Activated CD8-positive, alpha-beta memory T cell treated with anti-CD3 and anti-CD28 coated beads, Interleukin-2, amount 10 ng/mL, durations not matched to agents 7 days and 5 days (primary cell): Measurements from ENCODE around the gene CPEB4. TPM values are rescaled to one million over a fixed set of nuclear protein-coding genes. Genes with fewer than 3 reads are reported as not detected.
A peak's percentile ranks its signal among the peaks of the same experiment; 100 is the strongest.

Source experiments
- ATAC-seq: fragments of 150-1000 bp; cut with Tn5 transposase; one replicate; pipeline ENCODE4 v1.10.0; 2021; ENCODE audit warnings: moderate library complexity
- CTCF ChIA-PET: fragments of 350-600 bp; sonication (Branson Sonifier 250); formaldehyde crosslinking; loops from one replicate; lab custom pipeline; 2021; ENCODE audit warnings: antibody characterized with exemption; lab: Charles Lee
- DNase-seq: peaks from one replicate; pipeline ENCODE4 v3.0.0-alpha.2; 2020
- H3K27ac Mint-ChIP-seq: one replicate; pipeline ENCODE4 v1.8.0; 2021; ENCODE audit warnings: mild to moderate bottlenecking, mixed read lengths
- H3K27me3 Mint-ChIP-seq: one replicate; pipeline ENCODE4 v1.8.0; 2021; ENCODE audit warnings: mixed read lengths
- H3K36me3 Mint-ChIP-seq: one replicate; pipeline ENCODE4 v1.8.0; 2021; ENCODE audit warnings: mild to moderate bottlenecking, mixed read lengths
- H3K4me1 Mint-ChIP-seq: one replicate; pipeline ENCODE4 v1.8.0; 2021; ENCODE audit warnings: mixed read lengths
- H3K4me3 Mint-ChIP-seq: one replicate; pipeline ENCODE4 v1.8.0; 2021; ENCODE audit warnings: mild to moderate bottlenecking, moderate library complexity, mixed read lengths
- H3K9me3 Mint-ChIP-seq: one replicate; pipeline ENCODE4 v1.8.0; 2022; ENCODE audit warnings: low read depth, mixed read lengths
- total RNA-seq, 2 experiments: library from RNA; stranded (reverse); gene quantifications; one replicate each; pipeline ENCODE4 v1.2.3, GENCODE V29; 2021

CPEB4 gene
- total RNA-seq, 2 experiments from 2014 or later = 12.5 to 15.8 TPM

DNA sequence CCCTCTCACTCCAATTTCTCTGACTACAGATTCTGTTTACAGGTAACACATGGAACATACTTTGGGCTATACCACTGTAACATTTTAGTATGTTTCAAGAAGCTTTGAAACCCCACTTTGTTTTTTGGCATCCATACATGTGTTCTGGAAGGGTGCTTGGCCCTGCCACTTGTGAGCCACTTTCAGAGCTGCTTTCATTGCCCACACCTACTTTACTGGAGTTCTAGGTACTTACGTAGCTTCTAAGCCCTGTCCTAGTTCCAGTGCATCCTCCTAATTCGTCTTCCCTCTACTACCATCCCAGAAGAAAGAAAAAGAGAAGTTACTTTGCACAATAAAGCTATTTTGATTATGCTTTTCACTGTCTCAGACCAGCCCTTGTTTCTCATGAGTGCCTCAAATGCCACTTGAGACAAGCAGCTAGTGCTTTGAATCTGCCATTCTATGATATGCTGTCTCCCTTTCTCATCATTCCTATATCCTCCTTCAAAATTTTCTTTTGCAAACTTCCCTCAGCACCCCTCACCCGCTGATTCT is 74.4 kb downstream of the CPEB4 start:
- no peak overlapping the region for H3K4me3 Mint-ChIP-seq
- no peak overlapping the region for H3K27ac Mint-ChIP-seq
- CTCF ChIA-PET = interaction anchor here (1.7 to 3.0 kb wide), 2 partner anchors 11 to 37 kb away, joined by 3 to 14 read pairs; no protein-coding TSS in a partner anchor
- no peaks in the 10 kb centered on the region for H3K4me1 Mint-ChIP-seq
- H3K9me3 Mint-ChIP-seq = no peaks in the 10 kb centered on the region
- H3K27me3 Mint-ChIP-seq = no peaks in the 10 kb centered on the region
- H3K36me3 Mint-ChIP-seq = no peaks in the 10 kb centered on the region
- DNase-seq = no peak
- ATAC-seq = no peak

DNA sequence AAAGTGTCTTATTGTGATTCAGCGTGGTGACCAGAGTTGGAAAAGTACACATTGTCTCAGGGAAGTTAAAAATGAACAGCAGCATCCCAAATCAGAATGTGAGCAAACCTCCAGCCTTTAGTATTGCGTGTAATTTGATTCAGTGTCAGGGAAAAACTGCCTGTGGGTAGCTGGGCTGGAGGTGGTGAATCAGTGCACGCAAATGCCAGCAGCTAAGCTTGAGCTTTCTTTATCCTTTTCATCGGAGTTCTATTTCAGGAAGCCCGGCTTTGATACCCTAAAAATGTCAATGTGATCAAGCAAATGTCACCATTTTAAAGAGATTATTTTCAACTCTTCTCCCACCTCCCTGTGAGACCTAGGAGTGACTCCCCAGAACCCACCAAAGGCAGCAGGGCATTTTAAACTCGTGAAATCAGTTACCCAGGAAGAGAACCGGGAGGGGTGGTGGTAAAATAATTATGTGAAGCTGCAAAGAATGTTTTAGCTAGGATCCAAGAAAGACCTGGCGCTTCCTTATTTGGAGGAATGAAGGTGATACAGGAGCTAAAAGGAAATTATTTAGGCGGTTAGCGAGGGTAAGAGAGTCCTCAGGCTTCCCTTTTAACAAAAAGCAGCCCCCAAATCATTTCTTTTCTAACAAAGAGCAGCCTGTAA is 75.2 kb downstream of the CPEB4 start:
- CTCF ChIA-PET = interaction anchor here (1.7 to 3.0 kb wide), 2 partner anchors 10 to 38 kb away, joined by 3 to 14 read pairs; no protein-coding TSS in a partner anchor
- Mint-ChIP-seq H3K27me3 (no peaks in the 10 kb centered on the region), H3K9me3 (no peaks in the 10 kb centered on the region), H3K4me1 (no peaks in the 10 kb centered on the region), H3K36me3 (no peaks in the 10 kb centered on the region), H3K4me3 (no peak overlapping the region), H3K27ac (no peak overlapping the region)
- ATAC-seq = no peak
- DNase-seq = no peak

DNA sequence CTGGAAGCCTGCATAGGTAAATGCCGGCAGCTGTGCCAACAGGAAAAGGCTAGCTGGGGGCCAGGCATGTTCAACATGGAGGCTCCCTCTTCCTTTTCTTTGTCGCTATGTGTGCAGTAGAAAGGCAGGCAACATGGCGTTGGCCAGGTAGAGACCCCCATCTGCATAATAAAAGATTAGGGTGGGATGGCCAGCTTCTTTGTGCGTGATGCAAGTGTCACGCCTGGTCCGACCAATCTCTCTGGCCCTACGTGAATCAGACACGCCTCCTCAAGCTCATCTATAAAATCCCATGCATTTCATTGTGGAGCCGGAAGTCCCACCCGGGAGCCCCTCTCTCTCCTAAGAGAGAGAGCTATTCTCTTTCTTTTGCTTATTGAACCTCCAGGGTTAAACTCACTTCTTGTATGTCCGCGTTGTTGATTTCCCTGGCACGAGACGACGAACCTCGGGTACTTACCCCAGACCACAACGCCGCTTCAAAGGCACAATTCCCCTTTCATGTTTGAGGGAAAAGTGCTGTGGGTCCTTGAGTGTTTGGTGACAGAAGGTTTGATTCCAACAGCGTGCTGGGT is 75.8 kb downstream of the CPEB4 start:
- H3K27ac Mint-ChIP-seq = no peak overlapping the region
- H3K9me3 Mint-ChIP-seq = no peaks in the 10 kb centered on the region
- H3K36me3 Mint-ChIP-seq = no peaks in the 10 kb centered on the region
- H3K27me3 Mint-ChIP-seq = no peaks in the 10 kb centered on the region
- DNase-seq (no peak), ATAC-seq (no peak)
- CTCF ChIA-PET = interaction anchor here (1.7 to 3.0 kb wide), 2 partner anchors 9 to 39 kb away, joined by 3 to 14 read pairs; no protein-coding TSS in a partner anchor
- no peaks in the 10 kb centered on the region for H3K4me1 Mint-ChIP-seq
- no peak overlapping the region for H3K4me3 Mint-ChIP-seq

DNA sequence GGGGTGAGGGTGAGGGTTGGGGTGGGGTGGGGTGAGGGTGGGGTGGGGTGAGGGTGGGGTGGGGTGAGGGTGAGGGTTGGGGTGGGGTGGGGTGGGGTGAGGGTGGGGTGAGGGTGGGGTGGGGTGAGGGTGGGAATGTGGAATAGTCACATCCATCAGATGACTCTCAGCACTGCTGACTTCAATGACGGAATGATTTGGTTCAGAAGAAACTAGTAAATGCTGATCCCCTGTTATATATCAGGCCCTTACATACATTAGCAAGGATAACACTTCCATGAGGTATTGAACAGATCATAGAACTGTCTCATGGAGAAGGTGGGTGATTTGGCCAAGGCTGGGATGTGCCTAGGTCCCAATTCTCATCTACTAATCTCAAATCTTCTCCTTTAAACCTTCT is 76.4 kb downstream of the CPEB4 start:
- H3K4me3 Mint-ChIP-seq = no peak overlapping the region
- ATAC-seq = no peak
- CTCF ChIA-PET = interaction anchor here (3.0 kb wide), 1 partner anchor 9 kb away, joined by 14 read pairs; no protein-coding TSS in a partner anchor
- no peak overlapping the region for H3K27ac Mint-ChIP-seq
- no peaks in the 10 kb centered on the region for H3K36me3 Mint-ChIP-seq
- no peaks in the 10 kb centered on the region for H3K4me1 Mint-ChIP-seq
- no peaks in the 10 kb centered on the region for H3K27me3 Mint-ChIP-seq
- no peak for DNase-seq
- H3K9me3 Mint-ChIP-seq = no peaks in the 10 kb centered on the region

DNA sequence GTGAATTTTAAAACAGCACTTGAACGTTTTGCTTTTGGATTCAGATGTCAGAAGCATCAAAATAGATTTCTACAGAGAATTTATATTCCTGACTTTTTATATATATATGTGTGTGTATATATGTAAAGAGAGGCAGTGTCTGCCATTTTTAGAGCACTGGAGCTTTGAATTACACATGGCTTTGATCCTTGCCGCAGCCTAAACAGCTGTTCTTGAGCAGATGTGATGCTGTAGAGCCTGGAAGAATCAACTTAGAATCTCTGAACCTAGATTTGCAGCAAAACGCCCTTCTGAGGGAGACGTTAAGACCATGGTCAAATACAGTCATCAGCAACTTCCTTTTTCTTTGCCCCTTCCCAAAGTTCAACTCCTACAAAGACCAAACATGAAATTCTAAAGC is 79.1 kb downstream of the CPEB4 start:
- Mint-ChIP-seq H3K27me3 (no peaks in the 10 kb centered on the region), H3K27ac (no peak overlapping the region), H3K4me3 (no peak overlapping the region), H3K36me3 (no peaks in the 10 kb centered on the region), H3K9me3 (no peaks in the 10 kb centered on the region), H3K4me1 (no peaks in the 10 kb centered on the region)
- DNase-seq (no peak), ATAC-seq (no peak)
- CTCF ChIA-PET = no interaction called here

DNA sequence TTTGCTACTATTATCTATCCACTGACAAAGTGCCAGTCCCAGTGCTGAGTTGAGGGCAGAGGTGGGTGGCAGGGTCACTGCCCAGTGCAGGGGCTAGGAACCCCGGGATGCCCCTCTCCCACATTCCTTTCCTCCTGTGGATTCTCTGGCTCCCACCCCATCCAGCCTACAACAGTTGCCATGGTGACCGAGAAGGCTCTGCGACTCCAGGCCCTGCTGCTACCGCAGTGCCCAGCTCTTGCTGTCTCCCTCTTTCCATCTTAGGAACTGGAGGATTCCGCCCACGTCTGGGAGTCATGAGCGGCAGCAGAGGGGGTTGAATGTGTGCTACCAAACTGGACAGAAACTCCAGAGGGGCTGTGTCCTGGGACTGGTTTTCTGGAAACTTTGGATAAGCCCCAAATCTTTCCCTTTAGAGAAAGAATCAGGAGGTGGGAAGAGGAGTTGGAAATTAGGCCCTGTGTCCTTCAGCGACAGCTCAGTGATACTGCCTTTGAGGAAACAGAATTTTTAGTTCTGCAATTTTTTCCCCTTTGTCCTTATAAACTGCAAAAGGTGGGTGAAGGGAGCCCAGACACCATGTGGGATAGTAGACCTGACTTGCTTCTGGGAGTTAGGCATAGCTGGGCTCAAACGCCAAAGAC is 80.1 kb downstream of the CPEB4 start:
- CTCF ChIA-PET = interaction anchor here (1.3 kb wide), 1 partner anchor 13 kb away, joined by 3 read pairs; no protein-coding TSS in a partner anchor
- H3K4me1 Mint-ChIP-seq = peaks cover 6% of the 10 kb centered on the region
- no peaks in the 10 kb centered on the region for H3K27me3 Mint-ChIP-seq
- H3K27ac Mint-ChIP-seq = no peak overlapping the region
- H3K4me3 Mint-ChIP-seq = no peak overlapping the region
- ATAC-seq (no peak), DNase-seq (no peak)
- no peaks in the 10 kb centered on the region for H3K9me3 Mint-ChIP-seq
- no peaks in the 10 kb centered on the region for H3K36me3 Mint-ChIP-seq

DNA sequence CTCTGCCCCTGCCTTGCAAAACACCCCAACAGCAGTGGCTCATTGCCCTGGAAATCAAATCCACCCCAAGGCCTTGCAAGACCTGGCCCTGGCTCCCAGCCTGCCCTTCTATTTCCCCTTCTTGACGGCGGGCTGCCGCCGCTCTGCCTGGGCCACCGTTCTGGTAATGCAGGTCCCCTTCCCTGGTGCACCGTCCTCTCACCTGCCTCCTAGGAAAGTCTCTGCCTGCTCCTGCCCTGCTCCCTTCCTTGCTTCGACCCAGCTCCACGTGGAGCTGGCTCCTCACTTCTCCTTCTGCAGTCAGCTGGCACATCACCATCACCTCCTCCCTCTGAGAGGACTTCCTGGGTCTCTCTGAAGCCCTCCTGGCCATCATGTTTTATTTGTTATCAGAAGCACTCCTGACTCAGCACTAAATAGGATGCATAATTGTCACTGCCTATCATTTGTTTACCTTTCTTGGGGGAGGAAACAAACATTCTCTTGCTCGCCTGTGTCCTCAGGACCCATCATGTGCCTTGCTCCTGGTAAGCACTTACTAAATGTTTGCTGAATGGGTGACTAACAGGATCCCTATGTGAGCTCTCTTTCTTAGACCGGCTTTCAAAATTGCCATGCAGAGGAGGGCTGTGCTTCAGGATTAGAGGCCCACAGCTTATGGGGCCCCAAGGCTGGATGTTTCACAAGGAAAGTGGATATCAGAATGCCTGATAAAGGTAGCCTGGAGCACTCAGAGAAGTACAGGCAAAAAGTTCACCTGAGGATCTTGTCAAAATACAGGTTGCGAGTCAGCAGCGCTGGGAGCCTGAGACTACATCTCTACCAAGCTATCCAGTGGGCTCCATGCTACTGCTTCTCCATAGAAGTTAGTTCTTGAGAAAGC is 81.3 kb downstream of the CPEB4 start:
- Mint-ChIP-seq H3K9me3 (no peaks in the 10 kb centered on the region), H3K4me3 (no peak overlapping the region), H3K27me3 (no peaks in the 10 kb centered on the region), H3K4me1 (peaks cover 9% of the 10 kb centered on the region), H3K36me3 (no peaks in the 10 kb centered on the region), H3K27ac (no peak overlapping the region)
- CTCF ChIA-PET = interaction anchor here (1.0 to 1.3 kb wide), 2 partner anchors 12 to 354 kb away, joined by 3 to 4 read pairs; no protein-coding TSS in a partner anchor
- ATAC-seq = no peak
- DNase-seq = no peak

DNA sequence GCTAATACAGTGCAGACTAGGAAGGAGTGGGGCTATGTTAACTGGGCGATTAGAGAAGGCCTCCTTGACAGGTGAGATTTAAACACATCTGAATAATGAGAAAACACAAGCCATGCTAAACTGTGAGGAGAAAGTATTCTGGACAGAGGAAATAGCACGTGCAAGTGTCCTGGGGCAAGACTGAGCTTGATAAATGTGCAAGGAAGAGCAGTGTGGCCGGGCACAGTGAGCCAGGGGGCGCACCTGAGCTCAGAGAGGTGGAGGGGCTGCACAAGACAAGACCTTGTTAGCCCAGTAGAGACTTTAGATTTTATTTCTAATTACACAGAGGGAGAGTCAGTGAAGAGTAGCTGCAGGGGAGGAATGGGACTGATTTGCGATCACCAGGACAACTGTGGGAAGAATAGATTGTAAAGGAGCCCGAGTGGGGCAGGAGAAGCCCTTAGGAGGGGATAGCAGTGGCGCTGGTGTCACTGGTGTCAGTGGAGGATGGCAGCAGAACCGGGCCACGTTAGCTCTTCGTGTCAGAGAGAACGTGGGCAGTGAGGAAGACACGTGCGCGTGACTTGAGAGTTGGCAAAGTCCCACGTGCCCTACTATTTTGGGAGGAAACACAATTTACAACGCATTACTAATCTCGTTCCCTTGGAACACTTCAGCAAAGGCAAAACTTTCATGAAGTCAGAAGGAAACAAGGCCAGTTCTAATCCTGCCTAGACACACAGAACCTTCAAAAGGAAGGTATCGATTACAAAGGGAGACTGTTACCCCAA is 82.9 kb downstream of the CPEB4 start:
- no peak overlapping the region for H3K27ac Mint-ChIP-seq
- H3K9me3 Mint-ChIP-seq = no peaks in the 10 kb centered on the region
- ATAC-seq (no peak), DNase-seq (no peak)
- H3K4me3 Mint-ChIP-seq = no peak overlapping the region
- H3K4me1 Mint-ChIP-seq = peaks cover 9% of the 10 kb centered on the region
- no peaks in the 10 kb centered on the region for H3K36me3 Mint-ChIP-seq
- H3K27me3 Mint-ChIP-seq = peaks cover 2% of the 10 kb centered on the region
- CTCF ChIA-PET = interaction anchor here (0.6 to 4.8 kb wide), 3 partner anchors 8 to 355 kb away, joined by 3 to 74 read pairs (median 14); partner anchors contain the start of gene BOD1

DNA sequence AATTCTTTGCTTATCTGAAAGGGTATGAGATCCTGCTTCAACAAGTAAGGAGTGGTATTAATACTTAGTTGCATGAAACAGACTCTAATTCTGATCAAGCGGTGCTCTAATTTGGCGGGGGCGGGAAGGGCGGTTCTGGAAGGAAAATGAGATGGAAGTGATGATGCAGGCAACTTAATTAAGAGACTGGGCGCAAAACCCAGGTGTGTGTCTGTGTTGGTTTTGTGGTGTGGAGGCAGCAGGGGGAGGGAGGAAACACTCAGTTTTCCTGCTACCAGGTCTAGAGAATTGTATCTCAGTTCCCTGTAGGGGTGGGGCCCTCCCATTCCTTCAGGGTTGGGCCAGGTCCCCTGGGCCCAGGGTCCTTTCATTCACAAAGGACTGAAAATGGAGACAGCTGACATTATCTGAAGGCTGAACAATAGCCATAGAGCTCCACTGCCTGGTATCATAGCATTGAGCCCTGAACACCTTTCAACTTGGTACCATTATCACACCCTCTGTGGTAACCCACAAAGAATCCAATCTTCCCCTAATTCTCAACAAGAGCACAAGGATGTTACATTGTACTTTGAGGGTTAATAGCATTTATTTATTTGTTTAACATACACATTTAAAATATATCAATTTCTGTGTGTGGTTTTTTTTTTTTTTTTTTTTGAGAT is 83.7 kb downstream of the CPEB4 start:
- Mint-ChIP-seq H3K4me3 (no peak overlapping the region), H3K4me1 (peaks cover 9% of the 10 kb centered on the region), H3K9me3 (no peaks in the 10 kb centered on the region), H3K27me3 (peaks cover 6% of the 10 kb centered on the region), H3K36me3 (no peaks in the 10 kb centered on the region), H3K27ac (no peak overlapping the region)
- ATAC-seq = no peak
- no peak for DNase-seq
- CTCF ChIA-PET = interaction anchor here (0.6 to 4.8 kb wide), 8 partner anchors 9 to 355 kb away, joined by 3 to 74 read pairs (median 7); partner anchors contain the start of gene BOD1

DNA sequence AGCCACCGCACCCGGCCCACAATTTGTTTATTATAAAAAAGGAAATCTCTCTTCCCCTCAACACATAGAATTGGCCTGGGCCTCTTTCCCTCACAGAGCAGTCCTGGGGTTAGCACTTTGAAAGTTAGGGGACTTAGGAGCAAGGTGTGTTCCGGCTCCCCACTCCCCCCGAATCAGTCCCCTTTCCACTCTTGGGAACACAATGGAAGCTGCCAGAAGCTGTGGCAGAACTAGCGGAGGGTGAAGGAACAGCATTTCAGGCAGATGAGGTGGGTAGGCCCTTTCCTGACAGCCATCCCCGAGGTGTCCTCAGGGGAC is 84.4 kb downstream of the CPEB4 start:
- Mint-ChIP-seq H3K36me3 (no peaks in the 10 kb centered on the region), H3K9me3 (no peaks in the 10 kb centered on the region), H3K4me3 (peak overlapping the region; percentile 55), H3K4me1 (peaks cover 9% of the 10 kb centered on the region), H3K27me3 (peaks cover 11% of the 10 kb centered on the region), H3K27ac (no peak overlapping the region)
- ATAC-seq (no peak), DNase-seq (no peak)
- CTCF ChIA-PET = interaction anchor here (0.9 to 4.8 kb wide), 28 partner anchors 9 to 399 kb away, joined by 3 to 74 read pairs (median 4); partner anchors contain the start of gene BOD1

DNA sequence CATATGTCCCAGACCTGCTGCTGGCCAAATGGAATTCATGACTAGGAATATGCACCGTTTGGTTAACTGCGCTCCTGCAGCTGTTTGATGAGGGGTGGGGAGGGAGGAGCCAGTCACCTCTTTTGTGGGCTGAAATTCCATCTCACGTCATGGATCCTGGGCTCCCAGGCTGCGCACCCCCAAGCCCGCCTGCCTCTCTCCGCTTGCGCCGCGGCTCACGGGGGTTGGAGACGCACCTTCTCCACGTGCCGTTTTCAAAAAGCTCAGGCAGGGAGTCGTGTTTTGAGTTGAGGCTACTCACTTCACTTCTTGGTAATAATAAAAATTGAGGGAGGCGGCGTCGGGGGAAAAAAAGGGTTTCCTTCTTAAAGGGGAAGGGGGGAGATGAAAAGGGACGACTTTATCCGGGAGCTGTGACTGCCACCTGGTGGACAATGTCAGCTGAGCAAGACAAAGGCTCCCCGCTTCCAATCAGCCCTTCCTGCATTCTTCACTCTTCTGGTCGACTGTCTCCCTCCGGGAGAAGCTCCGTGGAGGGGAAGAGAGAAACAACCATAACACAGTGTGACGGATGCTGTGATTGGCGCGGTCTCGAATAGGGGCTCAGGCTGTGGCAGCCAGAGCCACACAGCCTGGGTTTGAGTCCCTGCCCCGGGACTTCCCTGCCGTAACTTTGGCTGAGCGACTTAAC is 84.9 kb downstream of the CPEB4 start:
- CTCF ChIA-PET = interaction anchor here (0.8 to 4.8 kb wide), 32 partner anchors 9 to 399 kb away, joined by 3 to 74 read pairs (median 4); partner anchors contain the start of gene BOD1
- ATAC-seq = peak; percentile 84

More for the DNA sequence above, 84.9 kb downstream of the CPEB4 start:
- H3K36me3 Mint-ChIP-seq = no peaks in the 10 kb centered on the region
- peaks cover 15% of the 10 kb centered on the region for H3K27me3 Mint-ChIP-seq
- peaks cover 9% of the 10 kb centered on the region for H3K4me1 Mint-ChIP-seq
- H3K27ac Mint-ChIP-seq = no peak overlapping the region
- no peaks in the 10 kb centered on the region for H3K9me3 Mint-ChIP-seq
- DNase-seq = peak; percentile 80
- H3K4me3 Mint-ChIP-seq = peak overlapping the region; percentile 55
